ENCODE data around the gene UTS2B.

Gene UTS2B

GRCh38 chr3:191227541-191227940, 102.8 kb downstream of the UTS2B start:
- no peak overlapping the region for H3K4me3 ChIP-seq (ENCODE audit: low read depth, low read length)
- H2BK5ac ChIP-seq (ENCODE audit: low read depth, low read length, poor library complexity): no peak overlapping the region
- no peaks in the 10 kb centered on the region for H3K79me2 ChIP-seq (ENCODE audit: control insufficient read depth, insufficient read depth, low read length, poor library complexity)
- H3K27me3 ChIP-seq (ENCODE audit: insufficient read depth, low read length): no peaks in the 10 kb centered on the region
- no peaks in the 10 kb centered on the region for H3K4me1 ChIP-seq (ENCODE audit: control insufficient read depth in 1 of 2, insufficient read depth in 2 of 2, low read length in 2 of 2)
- H3K9ac ChIP-seq (ENCODE audit: low read length): no peak overlapping the region
- no peak overlapping the region for H3K27ac ChIP-seq (ENCODE audit: low read depth, low read length)
- no peak overlapping the region for H3K4me2 ChIP-seq (ENCODE audit: low read length)
- H4K91ac ChIP-seq (ENCODE audit: low read depth, low read length): no peak overlapping the region
- H3K14ac ChIP-seq (ENCODE audit: low read length): no peak overlapping the region
- H3K9me3 ChIP-seq (ENCODE audit: insufficient read depth, low read depth, low read length): no peaks in the 10 kb centered on the region
- no peak overlapping the region for H2BK12ac ChIP-seq (ENCODE audit: low read length)
- no peak overlapping the region for H3K23ac ChIP-seq (ENCODE audit: low read length)
- no peak overlapping the region for H4K12ac ChIP-seq (ENCODE audit: low read depth, low read length)
- H2BK120ac ChIP-seq (ENCODE audit: insufficient read depth, low read length, poor library complexity): no peak overlapping the region
- H3K4ac ChIP-seq (ENCODE audit: low read depth, low read length): no peak overlapping the region
- no peaks in the 10 kb centered on the region for H3K36me3 ChIP-seq (ENCODE audit: control insufficient read depth in 1 of 2, insufficient read depth in 2 of 2, low read length in 2 of 2)
- no peak for DNase-seq
- no peak overlapping the region for H2AK5ac ChIP-seq (ENCODE audit: low read length)
- H4K8ac ChIP-seq (ENCODE audit: low read depth, low read length): no peak overlapping the region
- no CpG with 5 or more reads among the region's 5 CpGs for WGBS (ENCODE audit: extremely low coverage, insufficient coverage, insufficient read length)
- H3K18ac ChIP-seq (ENCODE audit: low read length): no peak overlapping the region
- no peak overlapping the region for H2AFZ ChIP-seq (ENCODE audit: insufficient read depth, low read length, poor library complexity)
- H3K79me1 ChIP-seq (ENCODE audit: low read length): no peaks in the 10 kb centered on the region

DNA sequence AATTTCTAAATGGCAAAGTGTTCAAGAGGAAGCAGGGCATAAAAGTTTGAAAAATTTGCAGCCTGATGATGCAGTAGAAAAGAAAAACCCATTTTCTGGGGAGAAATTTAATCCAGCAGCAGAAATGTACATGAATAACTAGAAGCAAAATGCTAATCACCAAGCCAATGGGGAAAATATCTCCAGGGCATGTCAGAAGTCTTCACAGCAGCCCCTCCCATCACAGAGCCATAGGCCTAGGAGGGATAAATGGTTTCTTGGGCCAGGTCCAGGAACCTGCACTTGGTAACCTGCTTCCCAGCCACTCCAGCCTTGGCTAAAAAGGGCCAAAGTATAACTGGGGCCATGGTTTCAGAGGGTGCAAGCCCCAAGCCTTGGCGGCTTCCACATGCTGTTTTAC, 108.7 kb downstream of the UTS2B start:
- Histone ChIP-seq H4K91ac (ENCODE audit: low read depth, low read length) (no peak overlapping the region), H3K14ac (ENCODE audit: low read length) (no peak overlapping the region), H4K8ac (ENCODE audit: low read depth, low read length) (no peak overlapping the region), H3K23ac (ENCODE audit: low read length) (no peak overlapping the region), H2AFZ (ENCODE audit: insufficient read depth, low read length, poor library complexity) (no peak overlapping the region), H2BK5ac (ENCODE audit: low read depth, low read length, poor library complexity) (no peak overlapping the region), H3K4me1 (ENCODE audit: control insufficient read depth in 1 of 2, insufficient read depth in 2 of 2, low read length in 2 of 2) (no peaks in the 10 kb centered on the region), H3K4ac (ENCODE audit: low read depth, low read length) (no peak overlapping the region), H3K79me1 (ENCODE audit: low read length) (no peaks in the 10 kb centered on the region), H3K36me3 (ENCODE audit: control insufficient read depth in 1 of 2, insufficient read depth in 2 of 2, low read length in 2 of 2) (no peaks in the 10 kb centered on the region), H2AK5ac (ENCODE audit: low read length) (no peak overlapping the region), H4K12ac (ENCODE audit: low read depth, low read length) (no peak overlapping the region), H3K27me3 (ENCODE audit: insufficient read depth, low read length) (no peaks in the 10 kb centered on the region), H3K9me3 (ENCODE audit: insufficient read depth, low read depth, low read length) (no peaks in the 10 kb centered on the region), H2BK120ac (ENCODE audit: insufficient read depth, low read length, poor library complexity) (no peak overlapping the region), H3K18ac (ENCODE audit: low read length) (no peak overlapping the region), H3K79me2 (ENCODE audit: control insufficient read depth, insufficient read depth, low read length, poor library complexity) (no peaks in the 10 kb centered on the region), H3K9ac (ENCODE audit: low read length) (no peak overlapping the region), H2BK12ac (ENCODE audit: low read length) (no peak overlapping the region), H3K4me2 (ENCODE audit: low read length) (no peak overlapping the region), H3K4me3 (ENCODE audit: low read depth, low read length) (no peak overlapping the region), H3K27ac (ENCODE audit: low read depth, low read length) (no peak overlapping the region)
- WGBS (ENCODE audit: extremely low coverage, insufficient coverage, insufficient read length): no CpG with 5 or more reads among the region's 1 CpG
- DNase-seq: no peak

DNA sequence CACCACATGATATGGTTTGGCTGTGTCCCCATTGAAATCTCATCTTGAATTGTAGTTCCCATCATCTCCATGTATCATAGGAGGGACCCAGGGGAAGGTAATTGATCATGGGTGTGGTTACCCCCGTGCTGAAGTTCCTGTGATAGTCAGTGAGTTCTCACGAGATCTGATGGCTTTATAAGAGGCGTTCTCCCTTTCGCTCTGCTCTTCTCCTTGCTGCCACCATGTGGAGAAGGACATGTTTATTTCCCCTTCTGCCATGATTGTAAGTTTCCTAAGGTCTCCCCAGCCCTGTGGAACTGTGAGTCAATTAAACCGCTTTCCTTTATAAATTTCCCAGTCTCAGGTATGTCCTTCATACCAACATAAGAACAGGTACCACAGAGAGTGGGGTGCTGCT, 109.4 kb downstream of the UTS2B start:
- Histone ChIP-seq H4K8ac (ENCODE audit: low read depth, low read length) (no peak overlapping the region), H2BK120ac (ENCODE audit: insufficient read depth, low read length, poor library complexity) (no peak overlapping the region), H4K91ac (ENCODE audit: low read depth, low read length) (no peak overlapping the region), H3K79me2 (ENCODE audit: control insufficient read depth, insufficient read depth, low read length, poor library complexity) (no peaks in the 10 kb centered on the region), H2BK12ac (ENCODE audit: low read length) (no peak overlapping the region), H3K4me1 (ENCODE audit: control insufficient read depth in 1 of 2, insufficient read depth in 2 of 2, low read length in 2 of 2) (no peaks in the 10 kb centered on the region), H3K79me1 (ENCODE audit: low read length) (no peaks in the 10 kb centered on the region), H2BK5ac (ENCODE audit: low read depth, low read length, poor library complexity) (no peak overlapping the region), H2AK5ac (ENCODE audit: low read length) (no peak overlapping the region), H3K27me3 (ENCODE audit: insufficient read depth, low read length) (no peaks in the 10 kb centered on the region), H3K18ac (ENCODE audit: low read length) (no peak overlapping the region), H3K9ac (ENCODE audit: low read length) (no peak overlapping the region), H3K4me3 (ENCODE audit: low read depth, low read length) (no peak overlapping the region), H3K14ac (ENCODE audit: low read length) (no peak overlapping the region), H3K23ac (ENCODE audit: low read length) (no peak overlapping the region), H4K12ac (ENCODE audit: low read depth, low read length) (no peak overlapping the region), H3K9me3 (ENCODE audit: insufficient read depth, low read depth, low read length) (peaks cover 3% of the 10 kb centered on the region), H3K4ac (ENCODE audit: low read depth, low read length) (no peak overlapping the region), H3K27ac (ENCODE audit: low read depth, low read length) (no peak overlapping the region), H3K4me2 (ENCODE audit: low read length) (no peak overlapping the region), H2AFZ (ENCODE audit: insufficient read depth, low read length, poor library complexity) (no peak overlapping the region), H3K36me3 (ENCODE audit: control insufficient read depth in 1 of 2, insufficient read depth in 2 of 2, low read length in 2 of 2) (no peaks in the 10 kb centered on the region)
- WGBS (ENCODE audit: extremely low coverage, insufficient coverage, insufficient read length): no CpG with 5 or more reads among the region's 5 CpGs
- DNase-seq: no peak

- H2BK5ac ChIP-seq (ENCODE audit: low read depth, low read length, poor library complexity): no peak overlapping the region
- H3K27me3 ChIP-seq (ENCODE audit: insufficient read depth, low read length): no peaks in the 10 kb centered on the region
- H4K91ac ChIP-seq (ENCODE audit: low read depth, low read length): no peak overlapping the region
- no peak overlapping the region for H4K8ac ChIP-seq (ENCODE audit: low read depth, low read length)
- no peak overlapping the region for H3K27ac ChIP-seq (ENCODE audit: low read depth, low read length)
- no peak overlapping the region for H2AFZ ChIP-seq (ENCODE audit: insufficient read depth, low read length, poor library complexity)
- H3K4ac ChIP-seq (ENCODE audit: low read depth, low read length): no peak overlapping the region
- no peak overlapping the region for H3K4me3 ChIP-seq (ENCODE audit: low read depth, low read length)
- no peak overlapping the region for H2AK5ac ChIP-seq (ENCODE audit: low read length)
- H4K12ac ChIP-seq (ENCODE audit: low read depth, low read length): no peak overlapping the region
- no peaks in the 10 kb centered on the region for H3K79me2 ChIP-seq (ENCODE audit: control insufficient read depth, insufficient read depth, low read length, poor library complexity)
- no peak overlapping the region for H3K23ac ChIP-seq (ENCODE audit: low read length)
- no peaks in the 10 kb centered on the region for H3K79me1 ChIP-seq (ENCODE audit: low read length)
- no peak overlapping the region for H3K18ac ChIP-seq (ENCODE audit: low read length)
- H2BK120ac ChIP-seq (ENCODE audit: insufficient read depth, low read length, poor library complexity): no peak overlapping the region
- H2BK12ac ChIP-seq (ENCODE audit: low read length): no peak overlapping the region
- no peak overlapping the region for H3K9ac ChIP-seq (ENCODE audit: low read length)
- H3K9me3 ChIP-seq (ENCODE audit: insufficient read depth, low read depth, low read length): peaks cover 6% of the 10 kb centered on the region
- H3K14ac ChIP-seq (ENCODE audit: low read length): no peak overlapping the region
- no peaks in the 10 kb centered on the region for H3K4me1 ChIP-seq (ENCODE audit: control insufficient read depth in 1 of 2, insufficient read depth in 2 of 2, low read length in 2 of 2)
- no peaks in the 10 kb centered on the region for H3K36me3 ChIP-seq (ENCODE audit: control insufficient read depth in 1 of 2, insufficient read depth in 2 of 2, low read length in 2 of 2)
- DNase-seq: no peak
- no CpG with 5 or more reads among the region's 1 CpG for WGBS (ENCODE audit: extremely low coverage, insufficient coverage, insufficient read length)
- no peak overlapping the region for H3K4me2 ChIP-seq (ENCODE audit: low read length)
These were observed 113.0 kb downstream of the UTS2B start for GRCh38 chr3:191217301-191217700.
